Measurements from ENCODE around the gene SPATA6L. TPM values are rescaled to one million over a fixed set of nuclear protein-coding genes. Genes with fewer than 3 reads are reported as not detected.
"Not testable (repeated sequence)": the region's sequence is repeated elsewhere in the genome, so short reads cannot be mapped to it uniquely, and the experiment has no call there.

Gene SPATA6L
- total RNA-seq, 1 donor from 2014 or later, result 25.0 TPM

GRCh38 chr9:4638968-4639367 lies 27.3 kb downstream of the SPATA6L start:
- DNase-seq (ENCODE audit: low spot score), result no peak

- no peak for DNase-seq (ENCODE audit: low spot score)
Observed at GRCh38 chr9:4630836-4631235, 35.4 kb downstream of the SPATA6L start.

DNA sequence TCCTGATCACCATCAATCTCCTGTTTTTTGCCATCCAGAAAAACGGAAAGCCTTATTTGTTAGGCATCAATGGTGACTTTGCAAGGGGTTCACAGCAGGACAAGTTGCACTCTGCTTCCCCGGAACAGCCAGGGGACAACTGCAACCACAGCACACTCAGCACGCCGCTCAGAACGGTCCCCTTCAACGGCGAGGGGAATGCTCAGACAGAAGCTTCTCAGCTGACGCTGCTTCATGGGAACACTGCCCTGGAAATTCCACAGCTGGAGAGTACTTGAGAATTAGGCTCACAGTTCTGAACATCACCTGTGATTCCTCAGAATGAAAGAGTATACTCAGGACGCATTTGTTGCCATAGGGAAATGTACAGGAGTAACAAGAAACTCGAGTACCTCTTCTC lies 44.3 kb downstream of the SPATA6L start:
- DNase-seq (ENCODE audit: low spot score), result no peak

GRCh38 chr9:4620881-4621555 lies 45.3 kb downstream of the SPATA6L start:
- DNase-seq (ENCODE audit: low spot score), result no peak

DNA sequence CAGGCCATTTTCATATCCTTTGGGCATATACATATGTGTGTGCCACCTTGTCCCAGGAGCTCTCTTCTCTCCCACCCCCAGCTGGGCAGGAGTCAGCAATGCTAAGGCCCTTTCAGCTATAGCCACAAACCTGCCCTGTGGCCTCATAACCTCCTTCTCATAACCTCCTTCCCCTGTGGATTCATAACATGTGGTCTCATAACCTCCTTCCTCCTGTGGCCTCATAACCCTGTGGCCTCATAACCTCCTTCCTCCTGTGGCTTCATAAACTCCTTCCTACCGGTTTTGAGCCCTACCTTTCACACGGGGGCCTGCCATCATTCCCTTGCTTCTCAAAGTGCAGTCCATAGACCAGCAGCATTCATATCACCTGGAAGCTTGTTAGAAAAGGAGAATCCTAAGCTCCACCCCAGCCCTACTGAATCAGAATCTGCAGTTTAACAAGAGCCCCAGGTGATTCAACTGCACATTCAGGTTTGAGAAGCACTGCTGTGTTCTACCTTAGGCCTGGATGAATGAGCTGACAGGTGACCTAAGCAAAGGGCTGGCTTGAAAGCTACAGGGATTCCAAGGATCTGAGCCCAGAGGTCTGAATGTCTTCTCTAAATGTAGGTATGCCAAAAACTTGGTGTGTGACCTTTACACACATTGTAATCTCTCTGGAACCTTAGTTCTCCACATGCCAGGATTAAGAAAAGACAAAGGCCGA lies 46.1 kb downstream of the SPATA6L start:
- DNase-seq (ENCODE audit: low spot score), result no peak

DNA sequence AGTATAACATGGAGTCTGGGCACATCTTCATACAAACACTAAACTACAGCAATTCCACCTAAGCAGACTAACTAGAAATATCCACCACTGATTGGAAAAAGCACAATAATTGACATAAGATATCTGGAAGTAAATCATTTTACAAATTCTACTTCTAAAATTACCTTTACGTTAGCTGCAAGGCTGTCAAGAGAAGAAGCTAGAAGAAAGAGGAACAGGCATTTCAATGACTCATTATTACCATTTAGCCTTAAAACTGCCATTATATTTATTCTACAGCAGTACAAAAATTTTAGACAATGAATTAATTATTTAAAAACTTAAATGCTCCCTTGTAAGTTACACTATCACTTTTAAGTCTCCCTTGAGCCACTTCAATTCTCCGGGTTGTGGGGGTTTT lies 47.6 kb downstream of the SPATA6L start:
- no peak for DNase-seq (ENCODE audit: low spot score)

- no peak for DNase-seq (ENCODE audit: low spot score)
Observed at GRCh38 chr9:4617752-4618151, 48.5 kb downstream of the SPATA6L start.

- DNase-seq (ENCODE audit: low spot score), result no peak
Observed at GRCh38 chr9:4615778-4616177, 50.5 kb downstream of the SPATA6L start.

GRCh38 chr9:4615251-4615650 lies 51.0 kb downstream of the SPATA6L start:
- no peak for DNase-seq (ENCODE audit: low spot score)

DNA sequence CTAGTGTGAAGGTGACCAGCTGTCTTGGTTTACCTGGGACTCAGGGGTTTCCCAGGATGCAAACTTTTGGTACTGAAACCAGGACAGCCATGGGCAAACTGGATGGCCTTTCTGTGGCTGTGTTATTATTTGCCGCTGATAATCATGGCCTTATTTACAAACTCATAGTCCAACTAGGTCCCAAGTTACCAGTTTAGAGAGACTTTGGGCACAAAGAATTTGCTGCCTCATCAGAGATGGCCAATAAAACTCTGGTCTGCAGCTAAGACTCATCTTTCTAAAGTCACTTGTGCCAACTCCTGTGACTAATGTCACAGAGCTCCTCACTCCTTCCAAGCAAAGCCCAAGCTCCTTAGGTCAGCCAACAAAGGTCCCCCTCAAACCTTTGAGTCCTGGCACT lies 51.7 kb downstream of the SPATA6L start:
- DNase-seq (ENCODE audit: low spot score), result no peak

GRCh38 chr9:4606033-4606432 lies 60.2 kb downstream of the SPATA6L start:
- not testable (repeated sequence) for DNase-seq (ENCODE audit: low spot score)

DNA sequence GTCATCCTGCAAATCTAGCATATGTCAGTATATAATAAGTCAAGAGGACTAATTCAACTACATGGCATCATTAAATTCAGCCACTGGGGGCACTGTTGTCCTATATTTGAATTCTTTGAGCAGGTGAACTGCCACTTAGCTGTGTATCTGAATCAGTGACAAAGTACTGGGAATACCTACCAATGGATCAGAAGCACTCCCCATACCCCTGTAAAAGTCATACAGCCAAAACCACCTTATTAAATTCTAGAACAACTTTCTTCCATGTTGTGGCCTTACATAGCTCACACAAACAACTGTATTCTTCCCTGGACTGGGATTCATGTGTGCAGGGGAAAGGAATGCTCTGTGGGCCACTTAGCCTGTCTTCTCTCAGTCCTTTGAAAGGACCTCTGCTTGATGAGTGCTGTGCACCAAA lies 61.6 kb downstream of the SPATA6L start:
- DNase-seq (ENCODE audit: low spot score), result peak; percentile 82

DNA sequence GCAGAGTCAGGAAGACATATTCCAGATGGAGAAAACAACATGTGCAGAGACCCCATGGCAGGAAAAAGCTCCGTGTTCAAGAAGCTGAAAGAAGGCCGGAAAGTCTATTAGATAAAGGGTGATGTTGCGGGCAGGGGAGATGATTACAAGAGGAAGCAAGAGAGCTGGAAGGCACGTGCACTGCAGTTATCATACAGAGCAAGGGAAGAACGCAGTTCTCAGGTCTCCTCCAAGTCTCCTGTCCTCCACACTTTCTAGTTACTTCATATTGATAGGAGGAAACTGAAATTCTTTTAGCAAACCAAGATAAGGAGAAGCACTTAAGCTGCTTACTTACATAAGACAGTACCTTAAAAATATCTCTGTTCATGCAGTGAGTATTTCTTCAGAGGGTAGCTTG lies 62.5 kb downstream of the SPATA6L start:
- no peak for DNase-seq (ENCODE audit: low spot score)

- no peak for DNase-seq (ENCODE audit: low spot score)
Observed at GRCh38 chr9:4600368-4600767, 65.9 kb downstream of the SPATA6L start.

DNA sequence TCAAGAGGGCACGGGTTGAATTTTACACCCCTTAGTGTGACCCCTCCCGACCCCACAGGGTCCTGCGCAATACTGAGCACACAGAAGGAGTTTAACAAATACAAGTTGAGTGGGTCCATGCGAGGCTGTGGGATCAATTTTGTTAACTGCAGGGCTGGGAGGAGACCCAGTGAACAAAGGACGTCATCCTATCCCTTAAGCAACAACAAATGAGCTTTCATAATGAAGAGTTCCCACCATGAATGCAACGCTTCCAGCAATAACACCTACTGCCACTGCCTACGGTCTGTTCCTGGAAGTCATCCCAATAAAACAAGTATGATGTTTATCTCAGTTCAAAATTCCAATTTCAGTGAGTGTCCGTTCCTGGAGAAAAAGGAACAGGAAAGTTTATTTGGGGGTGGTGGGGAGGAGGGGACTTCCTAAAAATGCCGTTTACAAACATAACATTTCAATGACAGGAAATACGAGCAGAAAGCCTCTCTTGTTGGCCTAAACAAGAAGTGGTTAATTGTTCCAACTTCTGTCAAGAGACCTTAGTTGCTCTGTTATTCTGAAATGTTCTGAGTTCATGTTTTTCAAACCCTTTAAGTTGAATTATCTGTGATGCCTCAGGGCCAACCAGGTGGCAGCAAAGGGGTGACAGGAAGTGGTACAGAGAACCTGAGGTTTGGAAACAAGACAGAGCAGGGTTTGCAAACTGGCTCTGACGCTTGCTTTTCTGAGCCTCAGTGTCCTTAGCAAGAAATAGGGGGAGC lies 69.9 kb downstream of the SPATA6L start:
- DNase-seq (ENCODE audit: low spot score), result no peak

DNA sequence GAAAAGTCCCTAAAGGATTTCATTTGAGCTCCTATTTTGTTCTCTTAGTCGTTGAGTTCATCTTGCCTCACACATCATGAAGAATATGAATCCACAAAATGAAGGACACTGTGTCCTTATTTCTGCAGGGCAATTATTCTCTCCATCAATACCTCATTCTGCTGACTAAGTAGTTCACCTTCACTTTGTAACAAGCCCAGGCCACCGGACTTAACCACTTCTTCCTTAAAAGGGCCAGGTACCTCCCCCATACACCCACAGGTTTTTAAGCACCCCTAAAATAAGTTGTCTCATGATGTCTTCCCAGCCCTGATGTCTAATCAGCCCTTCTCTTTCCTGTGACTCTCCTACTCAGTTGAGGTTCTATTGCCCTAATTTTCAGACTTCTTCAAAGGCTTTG lies 71.3 kb downstream of the SPATA6L start:
- DNase-seq (ENCODE audit: low spot score), result no peak

DNA sequence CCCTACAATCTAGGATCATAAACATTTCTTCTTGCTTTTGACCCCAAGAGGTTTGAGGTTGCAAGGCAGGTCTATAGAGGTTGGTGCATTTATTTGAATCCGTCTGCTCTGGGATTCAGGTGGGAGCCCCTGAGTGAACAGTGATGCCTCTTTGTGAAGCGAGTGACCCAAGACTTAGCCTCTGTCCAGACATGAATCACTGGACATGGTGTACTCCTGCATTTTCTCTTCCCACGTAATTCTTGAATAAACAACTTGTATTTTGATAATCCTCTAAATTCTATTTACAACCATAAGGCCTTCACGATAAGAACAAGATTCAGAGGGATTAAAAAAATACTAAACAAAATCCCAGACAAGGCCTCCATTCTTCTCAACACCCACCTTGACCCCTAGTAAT lies 71.7 kb downstream of the SPATA6L start:
- no peak for DNase-seq (ENCODE audit: low spot score)

GRCh38 chr9:4592886-4593285 lies 73.4 kb downstream of the SPATA6L start:
- no peak for DNase-seq (ENCODE audit: low spot score)

DNA sequence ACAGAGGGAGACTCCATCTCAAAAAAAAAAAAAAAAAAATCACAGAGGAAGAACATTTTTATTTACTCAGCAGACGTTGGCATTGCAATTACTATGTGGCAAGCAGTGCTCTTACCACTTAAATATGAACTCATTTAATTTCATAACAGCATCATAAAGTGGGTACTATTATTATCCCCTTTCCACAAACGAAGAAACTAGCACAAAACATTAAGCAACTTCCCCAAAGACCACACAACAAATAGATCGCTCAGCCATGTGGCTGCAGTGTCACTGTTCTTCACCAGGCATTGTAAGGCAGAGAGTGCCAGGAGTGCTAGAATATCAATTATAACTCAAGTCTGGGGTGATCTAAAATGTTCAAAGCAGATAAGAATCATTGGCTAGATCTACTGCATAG lies 74.0 kb downstream of the SPATA6L start:
- no peak for DNase-seq (ENCODE audit: low spot score)

DNA sequence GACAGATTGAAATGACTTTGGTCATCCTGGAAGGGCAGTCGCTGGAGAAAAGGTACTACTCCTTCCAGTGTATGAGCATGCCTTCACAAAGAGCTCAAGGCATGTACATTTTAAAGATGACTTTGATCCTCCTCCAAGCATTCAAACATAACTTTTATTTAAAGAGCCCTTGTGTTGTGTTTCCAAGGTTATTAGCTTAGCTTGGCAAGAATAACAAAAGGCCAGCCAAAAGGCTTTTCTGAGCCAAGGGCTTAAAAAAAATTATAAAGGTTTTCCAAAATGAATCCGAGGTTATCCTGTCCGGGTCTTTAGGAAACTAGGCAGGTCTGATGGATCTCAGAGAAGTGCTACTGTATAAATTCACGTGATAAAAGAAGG lies 75.2 kb downstream of the SPATA6L start:
- no peak for DNase-seq (ENCODE audit: low spot score)

- no peak for DNase-seq (ENCODE audit: low spot score)
Observed at GRCh38 chr9:4590430-4591122, 75.7 kb downstream of the SPATA6L start.

DNA sequence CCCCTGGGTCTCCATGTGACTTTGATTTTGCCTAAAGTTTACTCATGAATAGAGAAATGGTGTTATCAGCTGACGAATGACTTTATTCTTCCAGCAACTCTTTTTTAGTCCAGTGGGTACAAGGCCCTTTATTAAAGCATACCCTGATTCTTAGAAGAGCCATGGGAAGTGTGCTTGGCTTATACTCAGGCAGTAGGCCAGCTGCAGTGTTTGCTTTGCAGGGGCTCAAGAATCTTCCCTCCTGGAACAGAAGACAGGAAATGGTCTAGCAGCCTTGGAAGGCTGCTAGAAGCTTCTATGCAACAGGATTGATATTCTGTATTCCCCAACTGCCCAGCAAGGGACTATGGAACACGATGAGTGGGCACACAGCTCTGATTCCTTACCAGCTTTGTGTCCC lies 77.6 kb downstream of the SPATA6L start:
- DNase-seq (ENCODE audit: low spot score), result no peak

All from mucosa of gallbladder (tissue), 1 donor.